Embryonic facial prominence (tissue), 1 donor: ENCODE results near the gene SIPA1L3.
"Not testable (repeated sequence)": the region's sequence is repeated elsewhere in the genome, so short reads cannot be mapped to it uniquely, and the experiment has no call there.

Experiments
- DNase-seq: peaks from one replicate; pipeline ENCODE4 v3.0.0-alpha.2; 2016; ENCODE audit errors: extremely low spot score

The SIPA1L3 gene

GRCh38 chr19:38211151-38211591, 304.2 kb downstream of the SIPA1L3 start:
- DNase-seq = no peak

DNA sequence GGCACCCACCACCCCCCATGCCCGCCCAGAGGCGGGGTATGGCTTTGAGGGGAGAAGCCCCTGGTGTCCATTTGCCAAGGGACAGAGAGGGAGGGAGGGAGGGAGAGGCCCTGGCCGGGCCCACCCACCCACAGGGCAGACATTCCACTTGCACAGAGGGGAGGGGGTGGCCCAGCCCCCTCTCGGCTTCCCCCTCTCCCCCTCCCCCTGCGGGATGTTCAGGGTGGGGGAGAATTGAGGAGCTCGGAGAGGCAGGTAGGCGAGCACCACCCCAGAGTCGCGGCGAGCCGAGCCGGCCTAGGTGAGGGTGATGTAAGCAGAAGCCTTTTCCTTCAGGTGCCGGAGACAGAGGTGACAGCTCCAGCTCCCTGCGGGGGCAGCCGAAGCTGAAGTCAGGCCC, 304.8 kb downstream of the SIPA1L3 start:
- no peak for DNase-seq

GRCh38 chr19:38213469-38213868, 306.5 kb downstream of the SIPA1L3 start:
- no peak for DNase-seq

DNA sequence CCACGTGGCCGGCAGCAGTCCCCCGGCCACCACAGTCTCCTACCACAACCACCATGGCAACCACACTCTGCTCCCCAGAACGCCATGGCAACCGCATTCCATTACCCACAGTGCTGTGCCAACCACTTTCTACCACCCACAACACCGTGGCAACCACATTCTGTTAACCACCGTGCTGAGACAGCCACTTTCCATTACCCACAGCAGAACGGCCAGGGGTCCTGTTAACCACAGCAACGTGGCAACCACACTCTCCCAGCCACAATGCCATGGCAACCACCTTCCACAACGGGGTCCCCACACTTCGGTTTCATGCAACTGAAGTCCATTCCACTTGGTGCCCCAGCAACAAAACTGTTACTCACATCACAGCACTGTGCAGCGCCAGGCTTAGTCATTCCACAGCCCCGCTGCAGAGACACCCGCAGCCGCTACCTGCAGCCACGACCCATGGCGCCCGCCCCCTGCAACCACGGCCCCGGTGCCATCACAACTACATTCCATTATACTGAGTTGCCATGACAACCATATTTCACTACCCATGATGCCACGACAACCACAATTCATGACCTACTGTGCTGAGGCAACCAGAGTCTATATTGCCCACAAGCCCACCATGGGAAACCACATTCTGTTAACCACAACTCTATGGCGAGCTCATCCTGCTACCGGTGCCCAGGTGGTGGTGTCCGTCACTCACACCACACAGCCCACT, 307.1 kb downstream of the SIPA1L3 start:
- DNase-seq = peak; percentile 37

DNA sequence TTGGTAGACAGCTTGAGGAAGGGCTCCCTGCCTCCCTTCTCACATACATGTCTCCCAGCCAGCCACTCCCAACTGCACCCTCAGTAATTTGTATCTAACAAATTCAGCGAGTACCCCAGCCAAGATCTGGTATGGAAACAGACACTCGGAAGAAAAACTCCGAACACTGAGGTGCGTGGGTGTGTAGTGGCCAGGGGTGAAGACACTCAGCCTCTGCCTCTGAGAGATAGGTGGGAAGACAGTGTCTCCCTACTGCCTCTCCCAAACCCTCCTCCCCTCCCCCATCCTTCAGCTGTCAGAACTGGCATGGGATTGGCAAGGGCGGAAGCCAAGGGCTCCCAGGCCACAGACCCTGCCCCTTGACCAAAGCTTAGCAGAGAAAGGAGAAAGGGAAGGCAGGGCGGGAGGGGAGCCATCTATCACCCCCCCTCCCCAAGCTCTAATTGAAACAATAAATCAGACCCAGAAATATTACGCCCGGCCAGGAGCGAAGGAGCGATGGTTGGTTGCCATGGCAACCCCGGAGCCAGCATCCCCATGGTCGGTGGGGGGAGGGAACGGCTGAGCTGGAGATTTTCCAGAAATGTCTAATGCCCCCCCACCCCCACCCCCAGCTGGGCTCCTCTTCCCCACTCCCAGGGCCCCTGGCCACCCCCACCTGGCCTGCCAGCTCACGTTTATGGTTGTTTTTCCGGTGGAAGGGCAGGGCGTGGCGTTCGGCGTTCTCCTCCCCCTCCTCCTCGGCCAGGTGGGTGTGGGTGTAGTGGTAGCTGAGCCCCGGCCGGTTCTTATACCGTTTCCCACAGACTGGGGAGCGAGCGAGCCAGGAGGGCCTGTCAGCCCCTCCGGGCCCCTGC, 310.0 kb downstream of the SIPA1L3 start:
- no peak for DNase-seq

- no peak for DNase-seq
Observed at GRCh38 chr19:38218204-38218603, 311.2 kb downstream of the SIPA1L3 start.

GRCh38 chr19:38219221-38219620, 312.2 kb downstream of the SIPA1L3 start:
- no peak for DNase-seq

GRCh38 chr19:38221421-38221820, 314.4 kb downstream of the SIPA1L3 start:
- DNase-seq = no peak

DNA sequence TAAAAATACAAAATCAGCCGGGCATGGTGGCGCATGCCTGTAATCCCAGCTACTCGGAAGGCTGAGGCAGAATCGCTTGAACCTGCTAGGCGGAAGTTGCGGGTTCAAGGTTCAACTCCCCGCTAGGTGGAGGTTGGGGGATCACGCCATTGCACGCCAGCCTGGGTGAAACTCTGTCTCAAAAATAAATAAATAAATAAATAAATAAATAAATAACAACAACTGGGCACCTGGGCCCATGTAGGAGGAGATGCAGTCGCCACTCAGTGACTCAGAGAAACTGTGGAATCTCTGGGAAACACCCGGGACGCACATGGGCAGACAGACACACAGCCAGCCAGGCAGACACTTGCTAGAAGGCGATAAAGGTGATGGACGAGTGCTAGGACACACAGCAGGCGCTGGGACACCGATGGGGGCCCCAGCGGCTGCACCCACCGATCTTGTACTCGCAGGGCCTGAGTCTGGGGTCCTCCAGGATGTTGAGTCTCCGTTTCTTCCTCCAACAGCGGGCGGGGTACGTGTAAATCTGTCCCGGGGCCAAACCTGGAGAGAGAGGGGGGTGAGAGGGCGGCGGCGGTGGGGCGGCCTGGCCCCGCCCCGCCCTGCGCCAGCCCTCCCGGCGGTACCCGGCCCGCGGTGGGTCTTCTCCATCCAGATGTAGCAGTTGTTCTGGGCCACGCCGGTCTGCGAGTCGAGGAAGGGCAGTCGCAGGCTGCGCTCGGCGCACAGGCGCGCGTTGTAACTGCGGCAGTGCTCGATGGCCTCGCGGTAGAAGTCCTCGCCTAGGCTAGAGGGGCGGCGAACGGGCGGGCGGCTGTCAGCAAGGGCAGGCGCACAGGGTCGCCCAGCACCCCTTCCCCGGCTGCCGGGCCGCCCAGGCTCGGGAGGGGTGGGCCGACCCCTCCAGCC, 315.2 kb downstream of the SIPA1L3 start:
- no peak for DNase-seq

GRCh38 chr19:38223119-38223523, 316.1 kb downstream of the SIPA1L3 start:
- DNase-seq = no peak

GRCh38 chr19:38223617-38224013, 316.6 kb downstream of the SIPA1L3 start:
- no peak for DNase-seq

- peak; percentile 43 for DNase-seq
Observed at GRCh38 chr19:38224014-38224862, 317.2 kb downstream of the SIPA1L3 start, which contains the start of gene DPF1. DPF1 (minus strand) TSS chr19:38224222; CDS start chr19:38224142, 80 bp downstream.

DNA sequence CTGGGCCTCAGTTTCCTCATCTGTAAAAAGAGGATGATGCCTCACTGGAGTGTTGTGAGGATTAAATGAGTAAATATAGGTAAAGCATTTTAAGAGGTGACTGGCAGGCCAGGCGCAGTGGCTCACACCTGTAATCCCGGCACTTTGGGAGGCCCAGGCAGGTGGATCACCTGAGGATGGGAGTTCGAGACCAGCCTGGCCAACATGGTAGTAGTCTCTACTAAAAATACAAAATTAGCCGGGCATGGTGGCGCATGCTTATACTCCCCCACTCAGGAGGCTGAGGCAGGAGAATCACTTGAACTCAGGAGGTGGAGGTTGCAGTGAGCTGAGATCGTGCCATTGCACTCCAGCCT, 317.8 kb downstream of the SIPA1L3 start:
- not testable (repeated sequence) for DNase-seq

DNA sequence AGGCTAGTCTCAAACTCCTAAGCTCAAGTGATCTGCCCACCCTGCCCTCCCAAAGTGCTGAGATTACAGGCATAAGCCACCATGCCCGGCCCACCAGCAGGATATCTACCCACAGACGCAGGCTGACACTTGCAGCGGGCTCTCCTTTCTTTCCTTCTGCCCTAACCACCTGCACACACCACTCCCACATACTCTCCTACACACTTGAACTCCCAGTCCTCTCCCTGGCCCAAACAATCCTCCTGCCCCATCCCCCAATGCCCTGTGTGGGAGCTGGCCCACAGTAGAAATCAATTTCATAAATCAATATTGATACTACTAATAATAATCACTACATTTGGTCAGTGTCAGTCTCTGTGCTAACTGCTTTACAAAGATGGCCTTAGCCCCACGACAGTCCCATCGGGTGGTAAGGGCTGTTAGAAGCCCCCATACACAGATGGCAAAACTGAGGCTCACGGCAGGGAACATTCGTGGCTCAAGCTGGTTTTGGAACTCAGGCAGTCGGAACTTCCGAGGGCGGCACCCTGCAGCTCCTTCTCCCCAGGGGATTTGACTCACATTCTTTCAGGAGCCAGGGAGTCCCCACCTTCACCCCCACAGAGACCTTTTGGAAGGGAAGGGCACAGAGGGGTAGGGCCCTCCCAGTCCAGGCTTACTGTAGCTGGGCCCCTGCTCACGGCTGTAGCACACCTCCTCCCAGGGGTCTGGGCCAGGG, 320.4 kb downstream of the SIPA1L3 start:
- DNase-seq = no peak

DNA sequence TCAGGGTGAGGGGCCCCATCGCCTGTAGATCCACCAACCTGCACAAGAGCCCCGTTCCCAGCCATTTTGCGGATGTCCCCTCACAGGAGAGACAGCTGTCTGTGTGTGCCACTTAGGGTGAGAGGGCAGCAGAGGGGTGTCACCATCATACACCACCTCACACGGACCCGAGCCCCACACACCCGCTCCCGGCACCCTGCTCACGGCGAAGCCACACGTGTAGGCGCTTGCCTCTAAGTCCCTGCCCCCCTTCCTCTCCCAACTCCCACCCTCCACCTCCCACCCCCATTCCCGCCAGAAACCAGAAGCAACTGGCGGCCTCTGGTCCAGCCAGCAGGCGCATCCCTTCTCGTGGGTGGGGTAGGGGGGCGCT, 321.0 kb downstream of the SIPA1L3 start:
- DNase-seq = no peak

DNA sequence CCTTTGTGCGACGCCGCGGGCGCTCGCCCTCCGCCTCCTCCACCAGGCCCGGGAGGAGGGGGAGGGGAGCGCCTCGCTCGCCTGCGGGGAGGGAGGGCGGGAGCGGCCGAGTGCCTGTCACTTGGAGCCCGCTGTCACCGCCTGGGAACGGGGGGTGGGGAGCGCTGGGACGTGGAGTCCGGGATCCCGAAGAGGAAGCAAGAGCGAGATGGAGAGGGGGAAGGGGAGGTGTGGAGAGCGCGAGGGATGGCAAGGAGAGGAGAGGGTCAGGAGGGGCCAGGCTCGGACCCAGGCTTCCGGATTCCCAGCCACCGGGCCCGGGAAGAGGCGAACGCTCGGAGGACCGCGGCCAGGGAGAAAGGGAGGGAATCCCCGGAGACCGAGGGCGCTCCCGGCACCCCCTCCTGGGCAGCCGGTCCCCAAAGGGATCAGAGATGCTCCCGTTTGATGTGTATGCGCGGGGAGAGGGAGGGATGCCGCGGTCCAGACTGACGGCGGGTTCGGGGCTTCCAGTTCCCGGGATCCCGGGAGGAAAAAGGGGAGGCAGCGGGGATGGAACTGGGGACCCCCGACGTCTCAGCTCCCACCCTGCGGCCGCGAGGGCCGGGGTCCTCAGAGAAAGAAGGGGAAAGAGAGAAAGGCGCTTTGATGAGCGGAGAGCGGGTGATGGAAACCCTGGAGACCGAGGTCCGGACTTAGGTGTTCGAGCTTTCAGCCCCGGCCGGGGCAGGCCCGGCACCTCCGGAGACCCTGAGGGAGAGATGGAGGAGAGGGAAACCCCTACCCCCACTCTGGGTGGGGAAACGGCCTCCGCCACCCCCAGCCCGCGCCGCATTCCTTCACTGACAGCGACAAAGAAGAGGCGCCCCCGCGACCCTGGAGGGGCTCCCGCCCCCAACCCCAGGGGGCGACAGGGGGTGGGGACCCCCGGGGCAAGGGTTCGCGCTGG, 321.8 kb downstream of the SIPA1L3 start:
- DNase-seq = no peak

DNA sequence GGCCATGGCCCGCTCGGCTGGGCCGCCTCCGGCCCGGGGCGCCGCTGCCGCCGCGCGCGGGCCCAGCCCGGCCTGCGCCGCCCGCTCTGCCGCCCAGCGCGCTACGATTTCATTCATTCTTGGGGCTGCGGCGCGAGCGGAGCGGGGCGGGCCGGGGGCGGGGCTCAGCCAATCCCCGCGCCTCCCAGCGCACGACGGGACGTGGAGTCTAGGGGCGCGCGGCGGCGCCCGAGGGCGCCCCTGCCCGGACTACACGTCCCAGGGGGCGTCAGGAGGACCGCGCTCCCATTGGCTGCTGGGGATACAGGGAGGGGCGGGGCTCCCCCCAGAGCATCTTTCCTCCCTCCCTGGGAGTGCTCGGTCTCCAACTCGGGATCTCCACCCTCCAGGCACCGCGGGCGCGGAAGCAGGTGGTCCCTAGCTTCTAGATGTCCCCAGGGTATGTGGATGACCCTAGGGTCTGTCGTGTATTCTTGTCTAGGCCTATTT, 322.6 kb downstream of the SIPA1L3 start:
- peak; percentile 45 for DNase-seq

GRCh38 chr19:38230506-38231133, 323.6 kb downstream of the SIPA1L3 start:
- not testable (repeated sequence) for DNase-seq

DNA sequence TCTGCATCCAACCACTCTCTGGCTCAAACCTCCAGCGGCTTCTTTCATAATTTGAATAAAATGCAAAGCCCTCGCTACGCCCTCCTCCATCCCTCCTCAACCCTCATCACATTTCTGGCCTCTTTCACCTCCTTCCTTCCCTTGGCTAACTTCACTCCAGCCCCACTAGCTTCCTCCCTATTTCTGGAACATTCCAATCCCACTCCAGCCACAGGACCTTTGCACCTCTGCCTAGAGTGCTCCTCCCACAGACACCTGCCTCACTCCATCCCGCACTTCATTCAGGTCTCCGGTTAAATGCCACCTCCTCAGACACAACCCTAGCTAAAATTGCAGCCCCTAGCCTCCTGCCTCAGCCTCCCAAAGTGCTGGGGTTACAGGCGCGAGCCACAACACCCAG, 324.9 kb downstream of the SIPA1L3 start:
- no peak for DNase-seq
